Activated CD4-positive, alpha-beta T cell treated with anti-CD3 and anti-CD28 coated beads, Interleukin-2, amount 50 U/mL, for 48 hours (primary cell): ENCODE data around the gene OGN.

Source experiments
- DNase-seq, 2 experiments: peaks; one replicate each; pipeline ENCODE4 v3.0.0-alpha.2; 2020

OGN gene

GRCh38 chr9:92402826-92403745, 1.3 kb downstream of the OGN start:
- no peak for DNase-seq

DNA sequence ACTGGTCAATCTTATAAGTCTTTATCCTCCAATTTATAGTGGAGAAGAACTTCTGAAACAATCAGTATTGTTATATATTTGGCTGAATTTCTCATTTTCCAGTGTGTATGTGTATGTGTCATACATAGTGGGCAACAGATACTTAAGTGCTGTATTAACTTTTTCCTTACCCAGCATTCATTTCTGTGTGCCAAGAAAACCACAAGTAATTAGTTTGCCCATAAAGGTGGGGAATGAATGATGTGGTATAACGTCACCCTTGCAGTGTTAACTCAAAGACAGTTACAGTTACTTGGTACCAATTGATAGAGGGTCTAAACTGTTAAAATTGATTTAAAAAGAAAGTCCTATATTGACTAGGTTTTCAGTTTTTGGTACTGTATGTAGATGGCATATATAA, 2.0 kb downstream of the OGN start:
- no peak for DNase-seq

- DNase-seq: no peak
These were observed 6.5 kb downstream of the OGN start for GRCh38 chr9:92397853-92398252.

- no peak for DNase-seq
These were observed 8.8 kb downstream of the OGN start for GRCh38 chr9:92395617-92396016.

- no peak for DNase-seq
These were observed 10.7 kb downstream of the OGN start for GRCh38 chr9:92393686-92394085.

GRCh38 chr9:92392690-92393089, 11.7 kb downstream of the OGN start:
- DNase-seq: no peak

GRCh38 chr9:92385953-92386352, 18.4 kb downstream of the OGN start:
- no peak for DNase-seq

GRCh38 chr9:92385477-92385876, 18.9 kb downstream of the OGN start:
- DNase-seq: no peak

GRCh38 chr9:92385001-92385400, 19.4 kb downstream of the OGN start:
- no peak for DNase-seq

DNA sequence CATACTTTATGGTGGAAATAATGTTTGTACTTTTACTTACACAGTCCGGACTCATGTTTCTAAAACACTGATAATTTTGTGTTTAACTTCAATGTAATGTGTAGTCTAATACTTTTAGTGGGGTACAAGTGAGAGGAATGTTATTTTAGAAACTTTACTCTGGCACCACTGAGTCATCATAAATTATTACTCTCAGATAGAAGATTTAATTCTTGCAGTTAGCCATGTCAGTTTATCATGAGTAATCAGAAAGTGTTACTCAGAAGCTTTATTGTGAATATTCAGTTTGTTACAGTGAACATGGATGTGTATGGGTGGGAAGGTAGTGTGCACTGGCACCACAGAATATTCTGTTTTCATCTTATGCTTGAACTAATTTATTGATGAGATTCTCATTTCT, 20.0 kb downstream of the OGN start:
- DNase-seq: no peak

DNA sequence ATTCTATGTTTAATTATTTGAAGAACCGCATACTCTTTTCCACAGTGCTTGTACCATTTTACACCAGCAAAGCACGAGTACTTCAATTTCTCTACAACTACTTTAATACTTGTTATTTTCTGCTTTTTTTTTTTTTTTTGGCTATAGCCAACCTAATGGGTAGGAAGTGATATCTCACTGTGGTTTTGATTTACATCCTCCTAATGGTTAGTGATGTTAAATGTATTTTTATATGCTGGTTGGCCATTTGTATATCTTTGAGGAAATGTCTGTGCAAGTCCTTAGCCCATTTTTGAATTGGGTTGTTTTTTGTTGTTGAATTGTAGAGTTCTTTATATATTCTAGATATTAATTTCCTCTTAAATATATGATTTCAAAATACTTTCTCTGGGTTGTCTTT, 22.6 kb downstream of the OGN start:
- no peak for DNase-seq

- DNase-seq: no peak
These were observed 23.8 kb downstream of the OGN start for GRCh38 chr9:92380603-92381002.

DNA sequence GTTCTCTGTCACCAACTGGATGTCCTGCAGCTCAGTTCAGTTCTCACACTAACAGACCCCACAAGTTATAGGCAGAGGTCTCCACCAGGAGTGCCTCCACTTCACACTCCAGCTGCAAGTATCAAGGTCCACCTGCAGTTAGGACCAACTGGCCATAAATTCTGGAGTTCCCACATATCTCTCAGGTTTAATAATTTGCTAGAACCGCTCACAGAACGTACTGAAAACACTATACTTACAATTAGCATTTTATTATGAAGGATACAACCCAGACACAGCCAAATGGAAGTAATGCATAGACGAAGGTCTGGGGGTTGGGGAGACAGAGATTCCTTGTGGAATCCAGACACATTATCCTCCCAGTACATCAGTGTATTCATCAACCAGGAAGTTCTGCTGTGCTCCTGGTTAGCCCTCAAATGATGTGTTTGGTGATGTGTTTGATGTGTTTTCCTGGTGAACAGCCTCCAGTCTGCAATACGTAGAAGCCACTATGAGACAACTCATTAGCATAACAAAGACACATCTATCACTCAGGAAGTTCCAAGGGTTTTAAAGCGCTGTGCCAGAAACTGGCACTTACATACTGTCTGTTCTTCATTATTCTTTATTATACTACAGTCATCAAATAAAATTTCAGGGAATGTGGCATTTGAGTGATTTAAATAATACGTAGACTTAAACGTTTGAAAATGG, 25.4 kb downstream of the OGN start:
- DNase-seq: no peak

DNA sequence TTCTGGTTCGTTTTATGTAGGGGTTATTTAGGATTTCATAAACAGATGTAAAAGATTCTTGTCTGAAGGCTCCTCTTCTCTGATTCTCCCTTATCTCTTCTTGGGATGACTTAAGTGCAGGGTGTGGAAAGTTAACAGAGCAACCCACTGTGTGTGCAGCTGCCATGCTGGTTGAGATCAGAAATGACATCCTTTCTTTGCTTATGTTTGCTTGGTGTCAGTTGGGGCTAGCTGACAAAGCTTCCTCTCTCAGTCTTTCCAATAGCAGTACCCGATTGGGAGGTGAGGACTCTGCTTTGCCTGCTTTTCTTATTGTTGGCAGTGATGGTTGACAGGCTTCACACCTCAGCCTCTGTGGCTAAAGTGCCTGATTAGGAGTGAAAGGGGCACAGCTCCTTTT, 26.5 kb downstream of the OGN start:
- DNase-seq: no peak

GRCh38 chr9:92373167-92373566, 31.2 kb downstream of the OGN start:
- DNase-seq: no peak

DNA sequence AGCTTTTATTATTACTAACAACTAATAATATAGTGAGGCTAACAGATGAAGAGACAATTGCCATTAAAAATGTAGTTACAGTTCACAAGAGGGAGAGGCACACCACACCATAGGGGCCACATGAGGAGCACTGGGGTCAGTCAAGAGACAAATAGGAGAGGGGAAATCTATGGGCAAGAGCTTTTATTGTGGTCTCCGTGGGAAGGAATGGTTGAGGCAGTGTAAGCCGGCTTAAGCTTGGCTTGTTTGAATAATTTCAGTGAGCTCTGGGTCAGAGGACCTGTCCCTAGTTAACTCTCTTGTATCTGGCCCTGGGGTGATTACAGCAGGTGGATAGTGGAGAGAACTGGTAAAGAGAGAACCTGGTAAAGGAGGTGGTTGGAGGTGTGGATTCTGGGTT, 35.3 kb downstream of the OGN start:
- DNase-seq: no peak

DNA sequence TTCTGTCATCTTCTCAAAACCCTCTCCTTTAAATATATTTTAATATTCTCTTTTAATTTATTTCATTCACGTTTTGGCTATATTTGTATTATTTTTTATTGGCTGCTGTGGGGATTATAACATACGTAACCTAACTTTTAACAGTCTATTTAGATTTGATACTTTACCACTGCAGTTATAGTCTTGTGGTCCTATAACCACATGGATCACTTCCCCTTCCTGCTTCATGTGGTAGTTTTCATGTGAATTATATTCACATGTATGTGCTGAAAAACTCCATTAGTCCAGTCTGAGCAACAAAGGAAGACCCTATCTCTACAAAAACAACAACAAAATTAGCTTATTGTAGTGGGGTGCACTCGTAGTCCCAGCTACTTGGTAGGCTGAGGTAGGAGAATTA, 44.3 kb downstream of the OGN start:
- no peak for DNase-seq

GRCh38 chr9:92359394-92359995, 44.9 kb downstream of the OGN start:
- no peak for DNase-seq

DNA sequence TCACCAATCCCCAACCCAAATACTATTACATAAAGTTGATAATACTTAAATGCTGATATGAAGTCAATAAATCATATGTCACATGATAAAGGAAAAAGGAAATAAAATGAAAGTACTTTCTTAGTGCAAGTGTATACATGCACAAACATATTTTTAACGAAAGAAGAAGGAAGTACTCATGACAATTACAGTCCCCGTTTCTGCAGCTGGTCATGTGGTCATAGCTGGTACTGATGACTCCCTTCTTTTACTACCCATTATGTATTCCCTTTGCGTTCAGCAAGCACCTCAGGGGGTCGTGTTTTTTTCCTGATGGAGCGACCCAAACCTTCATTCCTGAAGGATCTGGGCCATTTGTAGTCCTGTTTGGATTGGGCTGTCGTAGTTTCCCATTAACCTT, 51.3 kb downstream of the OGN start:
- DNase-seq: no peak

DNA sequence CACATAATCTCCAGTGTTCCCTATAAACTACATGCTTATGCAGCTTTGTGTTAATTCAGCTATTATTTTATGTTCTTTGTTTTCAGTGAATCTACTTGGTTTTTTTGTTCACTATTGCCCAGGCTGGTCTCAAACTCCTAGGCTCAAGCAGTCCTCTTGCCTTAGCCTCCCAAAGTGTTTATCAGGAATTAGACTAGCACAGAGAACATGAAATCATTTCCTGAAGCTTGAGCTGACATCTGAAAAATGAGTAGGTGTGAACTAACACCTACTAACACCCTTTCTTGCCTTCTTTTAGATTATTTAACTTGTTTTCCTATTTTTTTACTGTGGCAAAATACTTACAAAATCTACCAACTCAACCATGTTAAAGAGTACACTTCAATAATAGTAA, 53.6 kb downstream of the OGN start:
- no peak for DNase-seq

DNA sequence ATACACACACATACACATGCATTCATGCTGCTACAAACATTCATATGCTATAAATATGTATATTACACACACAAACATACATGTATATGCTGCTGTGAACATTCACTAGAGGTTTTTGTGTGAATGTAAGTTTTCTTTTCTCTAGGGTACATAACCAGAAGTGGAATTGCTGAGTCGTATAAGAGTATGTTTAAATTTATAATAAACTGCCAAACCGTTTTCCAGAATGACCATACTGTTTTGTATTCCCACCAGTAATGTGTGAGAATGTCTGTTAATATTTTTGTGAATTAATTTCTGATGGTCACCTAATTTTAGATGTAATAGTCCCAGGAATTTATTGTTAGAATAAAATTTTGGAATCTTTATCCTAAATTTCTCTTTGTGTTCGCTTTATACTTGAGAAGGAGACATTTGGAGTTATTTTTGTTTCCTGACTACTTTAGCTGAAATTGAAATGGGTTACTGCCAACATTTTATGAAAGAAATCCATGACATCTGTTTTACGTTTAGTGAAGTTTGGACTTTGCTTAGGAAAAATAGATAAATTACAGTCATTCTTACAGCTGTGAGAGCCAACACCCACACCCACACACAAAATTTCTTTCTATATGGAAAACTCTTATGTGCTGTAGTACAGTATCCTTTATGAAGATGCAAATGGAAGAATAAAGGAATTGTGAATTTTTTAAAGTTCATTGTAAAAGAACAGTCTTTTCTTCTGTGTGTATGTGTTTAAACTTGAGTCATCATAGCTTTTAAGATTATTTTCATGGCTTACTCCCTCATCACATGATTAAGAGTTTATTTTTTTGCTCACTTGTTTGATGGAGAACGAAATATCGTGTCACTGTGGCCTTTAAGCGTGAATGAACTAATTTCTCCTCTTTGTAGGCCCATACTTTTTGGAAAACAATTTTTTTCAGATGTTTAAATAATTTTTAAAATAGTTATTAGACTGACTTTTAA, 54.3 kb downstream of the OGN start:
- DNase-seq: no peak

DNA sequence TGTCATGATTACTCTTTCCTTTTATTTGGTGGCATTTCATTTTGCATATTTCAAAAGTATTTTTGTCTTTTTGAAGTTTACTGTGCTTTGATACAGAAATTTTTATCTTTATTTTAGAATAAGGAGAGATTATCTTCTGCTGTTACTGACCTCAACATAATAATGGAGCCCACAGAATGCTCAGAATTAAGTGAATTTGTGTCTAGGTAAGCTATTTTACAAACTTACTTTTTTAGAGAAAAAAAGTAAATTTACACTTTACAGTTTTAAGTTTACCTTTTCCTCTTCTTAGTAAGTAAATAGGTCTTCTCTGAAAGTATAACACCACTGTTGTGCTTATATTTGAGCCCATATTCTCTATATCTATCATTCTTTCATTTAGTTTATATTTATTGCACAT, 58.8 kb downstream of the OGN start:
- no peak for DNase-seq
